Activated CD4-positive, CD25-positive, alpha-beta regulatory T cell treated with anti-CD3 and anti-CD28 coated beads, Interleukin-2, amount 50 U/mL, for 16 hours (primary cell): ENCODE data around the gene RXFP2.

ENCODE experiments used
- DNase-seq: peaks from one replicate; pipeline ENCODE4 v3.0.0-alpha.2; 2020; ENCODE audit warnings: low read depth, low spot score

Gene RXFP2

DNA sequence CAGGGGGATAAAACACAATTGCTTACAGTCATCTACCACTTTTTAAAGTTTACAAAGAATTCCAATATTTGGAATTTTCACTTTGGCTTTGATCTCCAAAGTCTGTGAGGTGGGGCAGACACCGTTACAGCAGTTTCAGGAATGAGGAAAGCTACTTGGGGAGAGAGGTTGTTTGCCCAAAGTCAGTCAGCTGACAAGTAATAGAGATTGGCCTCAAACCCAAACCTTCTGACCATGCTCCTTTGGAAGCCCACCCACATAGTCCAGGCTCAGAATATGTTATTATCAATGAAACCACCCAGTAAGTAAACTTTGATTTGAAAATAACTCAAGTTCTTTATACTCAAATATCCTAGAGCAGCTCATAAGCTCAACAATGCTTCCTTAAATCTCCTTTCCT is 29.0 kb downstream of the RXFP2 start:
- DNase-seq, result no peak

DNA sequence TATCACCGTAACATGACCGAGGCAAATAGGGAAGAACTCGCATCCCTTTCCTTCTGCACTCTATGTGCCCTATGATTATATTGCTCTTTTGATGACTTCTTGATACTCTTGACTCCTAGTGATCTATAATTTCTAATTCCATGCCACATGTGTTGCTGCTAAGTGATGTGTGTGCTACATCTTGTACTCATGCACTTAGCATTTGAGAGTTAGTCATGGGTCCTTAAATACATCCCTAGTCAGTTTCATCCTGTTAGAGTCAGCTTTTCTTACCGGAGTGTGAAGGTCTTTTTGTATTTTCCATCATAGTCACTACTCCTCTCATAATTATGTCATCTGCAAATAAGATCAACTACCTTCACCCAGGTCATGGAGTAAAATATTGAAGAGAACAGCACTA is 30.2 kb downstream of the RXFP2 start:
- no peak for DNase-seq

DNA sequence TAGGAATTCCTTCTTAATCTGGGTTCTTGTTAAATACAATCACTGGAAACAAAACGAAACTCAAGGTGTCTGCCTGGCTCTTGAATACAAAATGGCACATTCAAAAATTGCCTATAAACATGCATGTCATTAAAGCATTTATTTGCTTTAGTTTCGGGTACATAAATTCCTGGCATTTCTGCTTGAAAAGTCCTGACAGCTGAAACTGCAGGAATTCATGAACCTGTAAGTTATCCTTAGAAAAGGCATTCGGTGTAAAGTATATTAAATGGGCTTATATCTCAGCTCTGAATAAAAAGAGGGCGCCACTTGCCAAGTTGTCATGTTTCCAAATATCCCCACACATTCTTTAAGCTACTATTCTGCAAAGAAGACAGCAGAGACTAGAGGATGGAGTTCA is 32.9 kb downstream of the RXFP2 start:
- DNase-seq, result no peak

DNA sequence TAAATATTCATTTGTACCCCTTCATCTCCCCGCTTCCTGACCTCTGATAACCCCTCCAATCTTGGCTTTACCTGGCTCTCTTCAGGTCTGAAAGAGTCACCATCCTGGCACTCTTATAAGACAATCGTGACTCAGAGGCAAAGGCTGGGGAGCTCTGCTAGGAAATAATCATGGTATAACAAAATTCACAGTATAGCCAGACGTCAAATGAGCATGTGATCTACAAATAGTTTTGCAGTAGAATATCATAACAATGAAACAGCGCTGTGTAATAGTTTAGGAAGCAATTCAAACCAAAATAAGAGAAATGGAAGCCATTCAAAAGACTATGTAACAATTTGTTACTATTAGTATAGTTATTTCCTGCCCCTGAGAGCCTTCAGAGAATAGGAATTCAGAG is 34.2 kb downstream of the RXFP2 start:
- DNase-seq, result no peak

DNA sequence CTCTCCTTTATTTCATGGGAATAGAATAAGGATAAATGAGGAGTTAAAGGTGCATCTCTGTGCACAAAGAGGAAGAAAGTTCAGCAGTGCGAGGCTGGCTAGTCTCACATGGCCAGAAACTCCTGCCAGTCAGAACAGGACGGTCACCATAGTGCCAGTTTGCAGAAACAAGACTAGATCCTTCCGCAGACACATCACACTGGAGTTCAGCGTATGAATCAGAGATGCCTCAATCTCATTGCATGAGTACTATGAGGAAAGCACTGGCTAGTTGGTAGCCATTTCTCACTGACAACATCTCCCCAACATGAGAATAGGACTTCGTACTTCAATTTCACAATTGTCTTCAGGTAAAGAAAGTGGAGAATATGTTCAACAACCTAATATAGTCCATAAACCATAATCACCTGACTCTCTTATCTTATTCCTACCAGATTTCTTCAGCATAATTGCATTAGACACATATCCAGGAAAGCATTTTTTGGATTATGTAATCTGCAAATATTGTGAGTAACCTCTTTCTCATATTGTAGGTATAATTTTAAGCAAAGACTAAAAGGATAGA is 34.9 kb downstream of the RXFP2 start:
- no peak for DNase-seq

DNA sequence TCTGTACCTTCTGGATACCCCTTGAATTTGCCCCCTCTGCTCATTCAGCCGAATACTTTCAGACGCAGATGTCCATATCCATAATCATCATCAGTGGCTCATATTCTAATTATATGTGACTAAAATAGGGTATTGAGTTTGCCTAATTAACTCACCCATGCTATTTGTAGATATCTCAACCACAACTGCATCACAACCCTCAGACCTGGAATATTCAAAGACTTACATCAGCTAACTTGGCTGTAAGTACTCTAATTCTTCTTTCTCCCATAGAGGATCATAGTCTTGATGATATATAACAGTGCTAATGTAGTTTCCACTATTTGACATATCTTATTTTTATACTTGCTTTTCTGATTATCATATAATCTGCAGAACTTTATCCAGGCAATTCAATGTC is 35.8 kb downstream of the RXFP2 start:
- no peak for DNase-seq

DNA sequence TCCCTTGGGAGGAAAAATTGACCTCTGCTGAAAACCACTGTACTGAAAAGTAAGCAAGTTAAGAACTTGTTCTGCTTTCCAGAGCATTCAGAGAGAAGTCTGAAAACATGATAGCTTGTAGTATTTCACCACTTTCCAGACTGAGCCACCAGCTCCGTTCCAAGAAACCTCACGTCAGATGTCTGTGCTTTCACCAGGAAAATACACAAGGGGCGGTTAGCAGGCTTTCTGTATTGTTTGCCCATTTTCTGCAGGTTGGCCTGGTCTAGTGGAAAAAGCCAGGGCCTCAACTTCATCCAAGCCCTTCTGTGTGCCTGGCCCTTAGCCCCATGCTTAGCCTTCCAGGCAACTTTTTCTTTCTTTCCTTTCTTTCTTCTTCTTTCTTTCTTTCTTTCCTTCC is 36.4 kb downstream of the RXFP2 start:
- DNase-seq, result no peak

DNA sequence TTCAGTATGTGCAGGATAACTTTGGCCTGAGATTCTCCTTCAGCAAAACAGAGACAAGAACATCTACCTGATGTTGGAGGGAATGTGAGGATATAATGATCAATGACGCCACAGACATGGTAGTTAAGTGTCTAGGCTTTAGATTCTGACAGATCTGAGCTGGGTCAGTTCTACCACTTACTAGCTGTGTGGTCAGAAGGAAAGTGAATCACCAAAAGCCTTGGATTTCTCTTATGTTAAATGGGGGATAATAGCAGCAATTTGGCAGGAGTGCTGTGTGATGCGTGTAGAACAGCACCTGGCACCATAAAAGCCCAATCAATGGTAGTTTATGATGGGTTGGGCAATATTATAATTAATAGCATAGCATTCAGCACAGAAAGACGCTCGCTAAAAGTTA is 41.7 kb downstream of the RXFP2 start:
- DNase-seq, result no peak

DNA sequence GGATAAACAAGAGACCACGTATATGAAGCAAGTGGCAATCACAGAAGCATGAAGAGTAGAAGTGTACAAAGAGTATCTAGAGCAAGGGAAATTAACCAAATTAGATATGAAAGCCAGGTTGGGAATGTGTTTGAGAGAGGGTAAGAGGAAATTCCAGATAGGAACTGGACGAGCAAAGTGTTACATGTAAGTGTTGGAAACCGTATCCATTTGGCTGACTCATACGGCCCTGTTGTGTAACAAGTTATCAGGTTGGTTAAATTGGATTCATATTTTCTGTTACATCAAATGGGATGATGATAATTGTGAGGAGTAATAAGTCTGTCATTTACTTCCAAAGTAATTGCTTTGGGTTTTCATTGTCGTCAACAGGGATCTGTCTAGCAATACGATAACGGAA is 46.7 kb downstream of the RXFP2 start:
- DNase-seq, result no peak

DNA sequence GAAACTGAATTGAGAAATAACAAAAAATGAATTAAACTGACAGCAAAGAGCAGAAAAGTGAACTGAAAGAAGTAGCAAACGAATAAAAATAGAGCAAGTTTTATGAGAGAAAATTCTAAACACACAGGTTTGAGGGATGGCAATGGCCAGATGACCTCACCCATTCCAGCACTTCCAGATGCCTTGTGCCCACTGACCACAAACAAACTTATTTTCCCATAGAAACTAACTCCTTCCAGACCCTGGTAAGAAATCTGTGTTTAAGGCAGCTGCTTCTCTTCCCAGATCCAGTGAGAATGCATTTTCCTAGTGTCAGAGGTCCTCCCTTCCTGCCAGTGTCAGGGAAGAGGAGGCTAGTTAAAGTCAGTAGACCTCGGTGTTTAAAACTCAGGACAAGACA is 51.7 kb downstream of the RXFP2 start:
- DNase-seq, result no peak

DNA sequence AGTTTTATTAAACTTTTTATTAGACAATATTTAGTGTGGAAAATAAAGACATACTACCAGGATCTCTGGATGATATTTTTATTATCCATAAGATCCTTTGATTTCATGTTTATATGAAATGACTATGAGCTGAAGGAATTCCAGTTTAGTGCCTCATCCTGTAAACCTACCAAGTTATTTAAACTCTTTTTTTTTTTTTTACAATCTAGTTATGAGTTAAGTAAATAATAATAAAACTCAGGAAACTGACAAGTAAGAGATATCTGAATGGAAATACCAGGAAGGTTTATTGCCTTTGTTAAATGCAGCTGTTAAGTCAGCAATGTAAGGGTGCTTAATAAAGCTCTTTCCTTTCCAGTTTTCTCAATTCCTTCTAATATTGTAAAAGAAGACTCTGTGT is 53.9 kb downstream of the RXFP2 start:
- DNase-seq, result no peak

DNA sequence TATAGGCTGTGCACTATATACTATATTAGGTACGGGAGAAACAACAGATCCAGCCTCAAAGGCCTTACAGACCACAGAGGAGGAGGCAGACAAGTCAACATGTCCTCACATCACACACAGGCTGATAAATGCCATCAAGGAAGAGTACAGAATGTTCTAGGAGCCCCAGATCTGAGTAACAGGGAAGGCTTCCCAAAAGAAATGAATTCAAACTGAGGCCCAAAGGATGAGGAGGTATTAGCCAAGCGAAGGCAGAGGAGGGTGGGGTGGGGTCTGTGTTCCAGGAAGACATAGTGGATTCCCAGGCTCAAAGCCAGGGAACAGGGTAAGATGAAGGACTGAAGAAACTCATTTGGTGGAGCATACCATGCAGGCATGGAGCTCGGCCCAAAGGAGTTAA is 55.1 kb downstream of the RXFP2 start:
- DNase-seq, result no peak

DNA sequence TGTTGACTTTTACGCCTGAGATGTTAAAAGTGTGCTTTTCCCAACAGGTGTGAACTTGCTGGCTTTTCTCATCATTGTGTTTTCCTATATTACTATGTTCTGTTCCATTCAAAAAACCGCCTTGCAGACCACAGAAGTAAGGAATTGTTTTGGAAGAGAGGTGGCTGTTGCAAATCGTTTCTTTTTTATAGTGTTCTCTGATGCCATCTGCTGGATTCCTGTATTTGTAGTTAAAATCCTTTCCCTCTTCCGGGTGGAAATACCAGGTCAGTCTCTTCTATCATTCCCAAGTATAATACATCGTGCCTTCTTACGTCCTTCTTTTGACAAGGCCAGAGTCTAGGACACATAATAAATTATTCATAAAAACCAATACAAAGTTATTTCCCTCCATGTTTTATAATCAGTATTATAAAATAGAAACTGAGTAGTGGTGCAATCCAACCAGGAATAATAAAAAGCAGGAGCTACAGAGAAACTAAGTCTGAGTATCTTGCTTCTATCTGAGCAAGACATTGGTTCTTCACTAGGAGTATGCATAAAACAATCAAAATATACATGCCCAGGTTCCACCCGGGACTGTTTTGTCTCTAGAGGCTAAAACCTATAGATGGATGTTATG is 57.9 kb downstream of the RXFP2 start:
- no peak for DNase-seq

DNA sequence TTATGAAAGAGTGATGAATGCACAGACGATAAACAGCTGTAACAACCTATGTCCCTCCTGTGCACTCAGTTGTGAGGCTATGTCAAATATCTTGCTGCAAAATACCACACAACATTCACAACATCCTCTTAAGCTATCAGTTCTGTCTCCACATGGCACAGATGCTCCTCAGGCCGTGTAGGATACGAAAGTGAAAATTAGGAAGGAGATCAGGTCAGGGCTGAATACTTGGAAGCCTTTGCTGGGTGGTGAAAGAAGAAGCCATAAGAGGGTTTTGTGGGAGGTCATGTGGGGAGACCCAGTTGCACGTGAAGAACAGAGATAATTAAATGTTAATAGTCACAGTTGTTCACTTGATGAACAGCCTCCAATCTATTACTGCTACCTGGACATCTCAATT is 58.9 kb downstream of the RXFP2 start:
- no peak for DNase-seq

DNA sequence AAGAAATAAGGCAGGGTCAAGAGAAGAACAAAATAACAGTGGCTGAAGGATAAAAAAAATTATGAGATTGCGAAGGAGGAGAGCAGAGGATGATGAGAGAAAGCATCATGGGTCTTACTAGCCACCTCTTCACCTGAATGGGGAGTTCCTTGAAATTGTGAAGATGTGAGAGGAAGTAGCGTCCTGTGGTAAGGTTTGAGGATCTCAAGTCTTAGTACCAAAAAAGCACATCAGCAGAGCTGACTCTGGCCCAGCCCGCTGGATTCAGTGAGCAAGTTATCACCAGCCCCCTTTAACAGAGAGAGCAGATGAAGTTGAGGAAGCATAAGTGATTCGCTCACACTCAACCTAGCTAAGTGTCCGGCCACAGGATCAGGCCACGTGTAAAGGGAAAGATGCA is 61.8 kb downstream of the RXFP2 start:
- DNase-seq, result no peak

DNA sequence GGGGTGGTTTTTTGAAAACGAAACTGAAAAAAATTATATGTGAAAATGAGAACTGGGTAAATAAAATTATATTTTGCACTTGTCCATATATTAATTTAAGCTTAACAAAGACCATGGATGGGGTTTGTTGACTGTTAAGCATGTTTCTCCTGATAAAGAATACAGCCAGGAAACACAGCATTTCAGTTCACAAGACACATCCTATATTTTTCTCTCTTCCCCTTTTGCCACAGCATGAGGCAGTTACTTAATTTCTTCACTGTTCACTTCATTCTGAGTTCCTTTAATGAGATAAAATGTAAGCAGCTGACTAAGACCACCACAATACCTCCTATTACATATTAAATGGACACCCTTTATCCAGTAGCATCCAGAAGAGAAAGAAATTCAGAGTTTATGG is 64.0 kb downstream of the RXFP2 start:
- DNase-seq, result no peak

DNA sequence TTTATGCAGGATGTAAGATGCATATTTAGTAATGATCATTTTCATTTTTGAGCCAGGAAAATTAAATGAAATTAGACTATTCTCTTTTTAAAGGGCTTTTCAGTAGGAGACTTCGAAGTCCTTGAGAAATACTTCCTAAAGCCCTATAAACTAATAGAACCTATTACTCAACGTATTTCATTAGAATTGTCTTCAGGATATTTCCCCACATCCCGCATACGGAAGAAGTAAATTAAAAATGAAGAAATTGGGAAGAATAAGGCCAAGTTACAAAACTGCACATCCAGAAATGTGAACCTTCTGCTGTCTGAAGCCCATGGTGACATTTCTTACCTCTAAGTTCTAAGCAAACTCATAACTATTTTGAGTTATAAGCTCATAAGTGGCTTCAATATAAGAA is 66.5 kb downstream of the RXFP2 start:
- no peak for DNase-seq

DNA sequence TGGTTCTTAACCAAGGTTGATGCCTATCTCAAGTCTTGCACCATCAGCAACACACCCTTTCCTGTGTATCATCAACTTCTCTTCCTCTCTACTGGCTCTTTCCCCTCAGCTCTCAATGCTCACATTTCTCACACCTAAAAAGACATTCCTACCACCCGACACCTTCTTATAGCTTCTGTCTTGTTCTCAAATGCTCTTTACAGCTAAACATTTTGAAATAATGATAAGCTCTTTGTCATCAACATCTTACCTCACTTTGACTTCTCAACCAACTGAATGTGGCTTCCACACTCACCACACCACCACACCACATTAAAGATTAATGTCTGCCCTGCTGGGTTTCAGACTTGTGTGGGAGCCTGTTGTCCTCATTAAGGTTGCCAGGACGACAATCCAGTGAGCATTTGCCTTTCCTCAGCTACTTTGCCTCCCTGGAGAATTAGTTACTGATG is 67.8 kb downstream of the RXFP2 start:
- no peak for DNase-seq

DNA sequence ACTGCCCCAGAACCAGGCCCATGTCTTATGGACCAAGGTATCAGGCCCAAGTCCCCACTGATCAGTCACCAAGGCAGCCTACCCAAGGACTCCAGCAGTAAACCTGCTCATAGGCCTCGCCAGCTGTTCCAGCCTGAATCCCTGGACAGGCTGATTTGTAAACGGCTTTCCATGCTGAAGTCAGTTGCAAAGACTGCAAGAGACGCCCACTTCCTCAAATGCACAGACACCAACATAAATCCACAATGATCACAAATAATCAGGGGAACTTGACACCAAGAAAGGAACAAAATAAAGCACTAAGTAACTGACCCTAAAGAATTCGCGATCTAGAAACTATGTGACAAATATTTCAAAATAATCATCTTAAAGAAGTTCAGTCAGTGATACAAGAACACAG is 75.2 kb downstream of the RXFP2 start:
- DNase-seq, result no peak

DNA sequence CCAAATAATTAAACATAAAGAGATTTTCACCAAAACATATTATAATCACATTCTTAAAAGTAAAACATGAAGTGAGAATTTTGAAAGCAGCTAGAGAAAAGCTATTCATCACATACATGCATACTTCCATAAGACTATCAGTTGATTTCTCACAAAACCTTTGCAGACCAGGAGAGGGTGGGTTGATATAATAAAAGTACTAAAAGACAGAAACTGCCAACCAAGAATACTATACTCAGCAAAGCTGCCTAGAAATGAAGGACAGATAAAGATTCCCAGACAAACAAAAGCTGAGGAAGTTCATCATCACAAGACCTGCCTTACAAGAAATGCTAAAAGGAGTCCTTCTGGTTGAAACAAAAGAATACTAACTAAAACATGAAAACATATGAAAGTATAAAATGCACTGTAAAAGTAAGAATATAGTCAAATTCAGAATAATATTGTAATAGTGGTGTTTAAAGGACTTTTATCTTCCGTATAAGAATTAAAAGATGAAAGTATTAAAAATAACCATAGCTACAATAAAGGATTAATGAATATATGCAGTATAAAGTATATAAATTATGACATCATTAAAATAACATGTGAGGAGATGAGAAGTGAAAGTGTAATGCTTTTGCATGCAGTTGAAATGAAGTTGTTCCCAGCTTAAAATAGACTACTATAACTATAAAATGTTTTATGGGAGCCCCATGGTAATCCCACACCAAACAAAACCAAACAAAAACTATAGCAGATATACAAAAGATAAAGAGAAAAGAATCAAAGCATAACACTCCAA is 76.2 kb downstream of the RXFP2 start:
- no peak for DNase-seq

DNA sequence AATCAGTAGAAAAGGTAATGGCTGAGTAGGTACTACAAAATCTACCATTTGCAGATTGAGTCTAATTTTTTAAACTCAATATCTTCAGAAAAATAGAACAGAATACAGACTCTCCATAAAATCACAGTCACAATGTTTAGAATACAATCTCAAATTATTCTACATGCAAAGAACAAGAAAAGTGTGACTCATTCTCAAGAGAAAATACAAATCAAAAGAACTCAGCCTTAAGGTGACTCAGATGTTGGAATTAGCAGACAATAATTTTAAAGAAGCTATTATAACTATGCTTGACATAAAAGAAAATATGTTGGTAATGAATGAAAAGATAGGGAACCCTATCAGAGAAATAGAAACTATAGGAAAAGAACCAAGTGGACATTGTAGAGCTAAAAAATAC is 78.9 kb downstream of the RXFP2 start:
- no peak for DNase-seq

DNA sequence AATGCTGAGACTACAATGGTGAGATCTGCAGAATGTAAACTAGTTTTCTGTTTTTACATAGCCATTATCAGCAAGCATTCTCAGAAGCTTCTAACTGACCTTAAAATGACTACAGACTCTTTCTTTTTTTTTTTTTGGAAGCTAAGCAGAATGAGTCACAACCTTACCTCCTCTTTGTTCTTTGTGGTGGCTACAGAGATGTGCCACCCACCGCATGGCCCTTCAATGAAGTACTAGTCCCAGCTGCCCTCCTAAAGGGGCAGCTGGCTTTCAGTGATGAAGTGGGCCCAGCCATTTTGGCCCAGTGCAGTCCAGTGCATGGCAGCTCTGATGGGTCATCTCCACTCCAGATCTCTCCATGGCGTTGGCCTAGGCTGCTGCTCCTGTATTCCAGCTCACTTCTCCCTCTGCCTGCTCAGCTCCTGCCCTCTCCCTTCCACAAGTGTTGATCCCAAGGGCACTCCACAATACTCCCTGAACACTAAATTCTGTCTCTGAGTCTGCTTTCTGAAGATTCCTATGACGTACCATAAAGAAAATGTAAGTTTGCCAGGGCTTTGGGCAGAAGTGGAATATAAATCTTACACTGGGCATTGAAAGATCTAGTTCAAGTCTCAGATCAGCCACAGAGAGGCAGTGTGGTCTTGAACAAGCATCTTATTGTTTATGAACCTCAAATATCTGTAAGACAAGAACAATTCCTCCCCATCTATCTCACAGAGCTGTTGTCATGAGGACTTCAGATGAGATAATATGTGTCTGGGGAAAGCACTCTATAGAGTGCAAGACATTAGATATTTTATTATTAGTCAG is 85.6 kb downstream of the RXFP2 start:
- DNase-seq, result no peak
